Stimulated activated CD4-positive, alpha-beta T cell treated with anti-CD3 and anti-CD28 coated beads, TNF-alpha, amount 100 ng/mL, for 1 hour (primary cell): Measurements from ENCODE around the gene FCRL6.

Experiments used
- DNase-seq, 3 donors: peaks; one replicate each; pipeline ENCODE4 v3.0.0-alpha.2; 2020; ENCODE audit warnings: low read depth in 3 of 3, low spot score in 1 of 3

The FCRL6 gene

DNA sequence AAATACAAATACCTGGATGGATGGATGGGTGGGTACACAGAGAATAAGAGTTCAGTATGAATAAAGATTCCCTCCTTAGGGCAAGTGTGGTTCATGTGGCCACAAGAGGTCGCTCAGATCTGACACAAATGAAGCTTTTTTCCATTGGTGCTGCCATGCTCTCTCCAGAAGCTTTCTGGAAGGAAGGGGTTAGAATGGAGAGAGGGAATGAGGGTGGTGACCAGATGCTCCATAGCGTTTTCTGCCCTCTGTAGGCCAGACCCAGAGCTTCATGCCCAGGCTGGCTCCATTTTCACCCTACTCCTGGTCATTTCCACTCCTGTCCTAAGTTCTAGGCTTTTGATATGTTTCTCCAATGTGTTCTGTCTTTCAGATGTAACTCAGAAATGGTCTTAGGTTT, 3.3 kb upstream of the FCRL6 start:
- DNase-seq, result no peak

DNA sequence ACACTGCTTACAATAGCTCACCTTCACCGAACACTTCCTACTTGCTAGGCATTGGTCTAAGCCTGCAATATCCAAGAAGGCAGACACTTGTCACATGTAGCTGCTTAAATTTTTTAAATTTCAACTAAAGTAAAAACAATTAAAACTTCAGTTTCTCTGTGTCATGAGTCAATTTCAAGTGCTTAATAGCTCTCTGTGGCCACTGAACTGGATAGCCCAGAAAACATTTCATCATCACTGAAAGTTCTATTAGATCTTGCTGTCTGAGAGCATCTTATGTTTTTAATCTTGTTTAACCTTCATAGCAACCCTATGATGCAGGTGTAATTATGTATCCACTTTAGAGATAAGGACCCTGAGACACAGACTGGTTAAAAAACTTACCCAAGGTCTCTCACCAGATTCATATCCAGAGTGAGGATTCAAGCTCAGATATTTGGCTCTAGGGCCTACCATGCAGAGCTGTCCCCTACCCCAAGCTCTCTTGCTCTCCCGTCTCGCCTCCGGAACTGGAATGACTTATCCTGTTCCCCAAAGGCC, 2.6 kb upstream of the FCRL6 start:
- DNase-seq, result no peak

DNA sequence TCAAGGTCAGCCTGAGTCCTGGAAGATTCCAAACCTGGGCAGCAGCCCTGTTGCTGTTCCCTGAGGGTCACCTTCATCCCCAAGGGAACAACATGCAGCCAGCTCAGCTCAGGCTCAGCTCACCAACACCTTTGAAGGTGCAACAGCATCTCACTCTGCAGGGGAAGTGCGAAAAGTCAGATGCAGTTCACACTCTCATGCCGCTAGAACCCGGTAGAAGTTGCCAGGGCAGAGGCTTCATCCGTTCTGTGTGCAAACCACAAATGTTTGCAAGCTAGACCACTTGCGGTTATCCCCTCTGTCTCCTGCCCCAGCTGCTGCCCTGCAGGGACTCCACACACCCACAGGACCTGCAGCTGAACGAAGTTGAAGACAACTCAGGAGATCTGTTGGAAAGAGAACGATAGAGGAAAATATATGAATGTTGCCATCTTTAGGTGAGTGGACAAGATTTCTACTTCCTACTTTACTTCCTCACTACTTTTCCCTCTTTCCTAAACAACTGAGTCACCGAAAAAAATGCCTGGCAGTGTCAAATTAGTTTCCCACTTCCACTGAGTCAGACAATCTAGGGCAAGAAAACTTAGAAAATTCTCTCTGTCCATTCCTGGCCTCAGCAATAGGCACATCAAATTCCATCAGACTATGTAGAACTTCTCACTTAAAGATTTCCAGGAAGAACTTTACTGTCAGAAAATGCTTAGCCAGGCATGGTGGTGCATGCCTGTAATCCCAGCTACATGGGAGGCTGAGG, 1.8 kb upstream of the FCRL6 start:
- no peak for DNase-seq

DNA sequence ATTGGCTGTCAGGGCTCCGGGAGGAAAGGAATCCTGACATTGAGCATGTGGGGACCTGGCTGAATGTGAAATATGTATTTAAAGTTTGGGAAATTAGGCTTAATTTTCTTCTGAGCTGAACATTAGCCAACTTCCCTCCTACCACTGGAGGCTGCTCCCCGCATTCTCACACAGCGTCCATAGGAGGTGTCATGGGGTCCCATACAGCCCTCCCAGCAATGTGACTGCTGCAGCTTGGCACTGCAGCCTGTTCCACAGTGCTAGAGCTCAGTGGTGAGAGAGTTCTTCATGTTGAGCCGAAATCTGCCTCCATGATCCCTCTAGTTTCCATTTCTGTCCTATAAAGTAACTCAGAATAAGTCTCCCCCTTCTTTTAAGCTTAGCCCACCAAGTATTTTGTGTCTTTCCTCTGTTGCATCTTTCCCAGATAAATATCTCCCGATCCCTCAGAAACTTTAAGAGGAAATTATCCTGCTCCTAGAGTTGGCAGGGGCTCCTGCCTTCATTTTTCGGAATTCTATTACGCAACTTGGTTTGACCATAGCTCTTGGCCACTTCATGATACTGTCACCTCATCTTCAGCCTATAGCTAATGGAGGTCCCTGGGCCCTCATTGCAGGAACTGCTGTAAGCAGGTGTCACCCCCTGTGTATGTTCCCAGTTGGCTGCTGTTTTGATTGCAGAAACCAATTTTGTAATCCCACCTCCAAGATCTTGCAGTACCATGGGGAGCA, 2.0 kb downstream of the FCRL6 start:
- DNase-seq, result no peak

DNA sequence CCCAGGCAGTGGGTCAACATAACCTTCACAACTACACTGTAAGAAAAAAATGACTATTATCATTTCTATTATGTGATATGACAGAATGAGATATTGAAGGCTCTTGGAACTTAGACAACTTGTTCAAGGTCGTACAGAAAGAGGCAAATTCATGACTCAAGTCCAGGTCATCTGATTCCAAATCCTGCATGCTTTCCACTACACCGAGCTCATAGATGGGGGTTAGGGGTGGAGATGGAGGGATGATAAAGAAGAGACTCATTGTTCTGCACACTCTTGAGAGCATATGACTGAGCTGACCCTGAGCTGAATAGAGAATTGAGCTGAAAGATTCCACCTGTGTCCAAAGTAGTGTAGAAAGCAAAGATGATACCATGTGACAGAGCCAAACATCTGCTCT, 2.8 kb downstream of the FCRL6 start:
- no peak for DNase-seq

DNA sequence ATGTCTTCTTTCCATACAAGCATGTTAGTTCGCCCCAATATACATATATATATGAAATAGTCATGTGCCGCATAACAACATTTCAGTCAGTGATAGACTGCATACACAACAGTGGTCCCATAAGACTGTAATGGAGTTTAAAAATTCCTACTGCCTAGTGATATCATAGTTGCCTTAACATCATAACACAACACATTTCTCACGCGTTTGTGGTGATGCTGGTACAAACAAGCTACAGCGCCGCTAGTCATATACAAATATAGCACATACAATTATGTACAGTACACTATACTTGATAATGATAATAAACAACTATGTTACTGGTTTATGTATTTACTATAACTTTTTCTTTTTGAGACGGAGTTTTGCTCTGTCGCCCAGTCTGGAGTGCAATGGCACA, 13.8 kb downstream of the FCRL6 start:
- no peak for DNase-seq

DNA sequence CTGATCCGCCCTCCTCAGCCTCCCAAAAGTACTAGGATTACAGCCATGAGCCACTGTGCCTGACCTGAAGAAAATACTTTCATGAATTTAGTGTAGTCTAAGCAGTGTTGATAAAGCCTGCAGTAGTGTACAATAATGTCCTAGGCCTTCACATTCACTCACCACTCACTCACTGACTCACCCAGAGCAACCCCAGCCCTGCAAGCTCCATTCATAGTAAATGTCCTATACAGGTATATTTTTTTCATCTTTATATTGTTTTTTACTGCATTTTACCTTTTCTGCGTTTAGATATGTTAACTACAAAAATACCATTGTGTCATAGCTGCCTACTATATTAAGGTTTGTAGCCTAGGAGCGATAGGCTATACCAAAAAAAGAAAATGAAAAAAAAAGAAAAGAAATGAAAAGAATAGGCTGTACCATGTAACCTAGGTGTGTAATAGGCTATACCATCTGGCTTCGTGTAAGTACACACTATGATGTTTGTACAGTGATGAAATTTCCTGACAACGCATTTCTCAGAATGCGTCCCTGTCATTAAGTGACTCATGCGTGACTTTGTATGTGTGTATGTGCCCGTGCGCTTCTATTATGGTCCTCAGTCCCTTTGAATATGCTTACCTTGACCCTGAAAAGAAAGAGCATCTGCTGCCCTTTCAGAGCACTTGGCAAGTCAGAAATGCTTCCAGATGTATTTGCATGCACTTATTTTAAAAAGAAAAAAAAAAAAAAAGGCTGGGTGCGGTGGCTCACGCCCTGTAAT, 15.3 kb downstream of the FCRL6 start:
- no peak for DNase-seq

DNA sequence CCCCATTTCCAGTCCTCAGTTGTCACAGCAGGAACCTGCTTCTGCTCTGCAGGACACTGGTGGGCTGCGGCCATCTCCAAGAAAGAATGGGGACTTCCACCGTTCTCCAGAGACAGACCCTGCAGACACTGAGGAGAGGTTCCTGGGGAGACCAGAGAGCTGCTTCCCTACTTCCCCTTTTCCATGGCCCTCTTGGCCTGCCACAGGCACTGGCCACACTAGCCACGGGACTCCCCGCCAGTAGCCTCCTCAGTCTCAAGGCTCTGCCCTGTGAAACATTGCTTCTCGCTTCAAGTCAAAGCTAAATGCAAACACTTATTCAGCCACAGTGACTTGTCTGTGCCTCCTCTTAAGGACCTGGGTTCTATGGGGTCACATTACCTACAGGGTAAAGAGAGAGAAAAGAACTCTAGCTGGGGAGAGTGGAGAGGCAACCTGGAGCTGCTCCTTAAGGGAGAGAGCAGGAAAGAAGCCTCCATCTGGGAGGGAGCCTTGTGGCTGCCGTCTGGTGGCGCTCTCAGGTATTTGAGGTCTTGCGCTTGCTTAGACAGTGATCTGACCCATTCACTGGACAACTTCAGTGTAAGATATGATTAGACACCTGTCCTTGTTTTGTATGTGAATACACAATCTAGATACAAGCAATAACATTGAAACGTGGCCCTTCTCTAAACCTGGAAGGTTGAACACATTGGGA, 19.2 kb downstream of the FCRL6 start:
- no peak for DNase-seq

DNA sequence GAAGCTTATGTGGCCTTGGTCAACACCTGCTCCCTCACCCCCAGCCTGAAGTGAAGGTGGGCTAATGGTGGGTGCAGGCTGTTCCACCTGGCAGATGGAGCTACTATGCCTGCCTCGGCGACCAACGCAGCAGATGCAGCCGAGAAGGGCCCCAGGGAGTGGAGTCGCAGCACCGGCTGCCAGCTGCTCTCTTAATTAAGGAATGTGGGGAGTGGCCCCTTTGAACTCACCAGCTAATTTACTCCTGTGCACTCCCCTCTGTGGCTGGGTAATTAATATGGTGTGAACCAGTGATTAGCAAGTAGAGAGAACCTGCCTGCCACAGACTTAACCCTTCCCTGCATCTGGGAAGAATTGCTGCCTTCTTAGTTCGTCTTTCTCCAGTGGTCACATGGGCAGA, 21.2 kb downstream of the FCRL6 start:
- DNase-seq, result no peak

DNA sequence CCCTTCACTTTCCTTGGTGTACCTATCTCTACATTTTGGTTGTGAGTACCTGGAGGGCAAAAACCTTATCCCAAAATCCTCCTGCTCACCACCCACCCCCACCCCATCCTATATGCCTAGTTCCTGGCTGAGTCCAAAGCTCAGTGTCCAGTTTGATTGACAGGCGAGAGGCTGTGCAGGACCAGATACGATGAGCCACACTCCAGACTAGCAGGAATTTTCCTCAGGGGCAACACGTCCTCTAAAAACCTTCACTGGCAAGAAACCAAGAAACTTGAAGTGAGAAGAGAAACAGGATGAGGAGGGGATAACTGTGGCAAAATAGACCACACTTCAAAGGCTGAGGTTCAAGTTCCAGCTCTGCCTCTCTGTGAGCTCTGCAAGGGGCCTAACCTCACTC, 23.4 kb downstream of the FCRL6 start:
- no peak for DNase-seq

DNA sequence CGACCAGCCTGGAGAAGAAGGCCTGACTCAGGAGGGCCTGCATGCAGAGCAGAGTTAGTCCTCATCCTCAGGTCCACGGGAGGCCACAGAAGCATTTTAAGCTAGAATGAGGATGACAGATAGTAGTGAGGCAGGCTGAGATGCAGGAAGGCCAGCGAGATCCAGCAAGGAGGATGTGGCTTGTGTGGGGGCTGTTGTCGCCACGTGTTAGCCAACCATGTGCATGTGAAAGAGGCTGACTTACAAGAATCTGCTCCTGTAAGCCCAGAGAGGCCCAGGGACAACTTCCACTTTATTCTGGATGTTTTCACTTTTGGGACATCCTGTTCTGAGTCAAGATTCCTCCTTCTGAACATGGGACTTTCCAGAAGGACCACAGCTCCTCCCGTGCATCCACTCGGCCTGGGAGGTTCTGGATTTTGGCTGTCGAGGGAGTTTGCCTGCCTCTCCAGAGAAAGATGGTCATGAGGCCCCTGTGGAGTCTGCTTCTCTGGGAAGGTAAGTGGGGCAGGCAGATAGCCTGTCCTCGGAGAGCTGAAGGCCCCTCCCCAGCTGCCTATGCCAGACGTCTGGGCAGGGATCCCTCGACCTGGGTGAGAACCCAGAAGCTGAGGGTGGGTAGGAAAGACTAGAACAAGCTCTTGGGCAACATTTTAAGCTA, 24.4 kb downstream of the FCRL6 start, which contains the start of gene SLAMF8:
TSS of gene SLAMF8 (plus strand) at position 433 of the 661 bp plus-strand sequence. CDS start at position 459, 26 bp downstream.
- DNase-seq, result no peak

DNA sequence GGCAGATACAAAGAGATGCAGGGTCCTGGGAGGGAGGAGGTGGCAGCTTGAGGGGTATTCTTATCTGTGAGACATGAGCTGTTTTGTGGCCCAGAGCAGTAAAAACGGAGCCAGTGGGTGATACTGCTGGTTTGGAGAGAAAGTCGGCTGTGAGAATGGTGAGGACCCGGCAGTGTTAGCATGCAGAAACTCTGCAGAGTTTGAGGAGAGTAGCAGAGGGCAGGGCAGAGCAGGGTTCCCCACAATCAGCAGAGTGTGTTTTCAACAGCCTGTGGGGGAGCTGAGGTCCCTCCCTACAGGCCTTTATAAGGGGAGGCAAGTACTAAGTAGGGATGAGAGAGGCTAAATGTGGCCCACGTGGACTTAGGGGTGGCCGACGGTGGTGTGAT, 24.9 kb downstream of the FCRL6 start:
- no peak for DNase-seq

DNA sequence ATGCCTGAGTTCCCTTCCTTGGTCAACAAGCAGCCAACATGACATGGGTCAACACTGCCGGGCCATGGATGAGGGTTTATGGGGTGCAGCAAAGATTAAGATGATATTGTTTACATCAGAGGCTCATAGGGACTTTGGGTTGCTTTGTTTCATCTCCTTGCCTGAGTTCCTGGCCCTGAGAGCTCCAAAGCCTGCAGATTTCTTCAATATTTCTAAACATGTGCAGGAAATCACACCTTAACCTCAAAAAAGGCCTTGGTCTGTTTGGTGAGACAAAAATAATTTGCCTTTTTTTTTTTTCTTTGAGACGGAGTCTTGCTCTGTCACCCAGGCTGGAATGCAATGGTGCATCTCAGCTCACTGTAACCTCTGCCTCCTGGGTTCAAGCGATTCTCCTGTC, 25.4 kb downstream of the FCRL6 start:
- no peak for DNase-seq

DNA sequence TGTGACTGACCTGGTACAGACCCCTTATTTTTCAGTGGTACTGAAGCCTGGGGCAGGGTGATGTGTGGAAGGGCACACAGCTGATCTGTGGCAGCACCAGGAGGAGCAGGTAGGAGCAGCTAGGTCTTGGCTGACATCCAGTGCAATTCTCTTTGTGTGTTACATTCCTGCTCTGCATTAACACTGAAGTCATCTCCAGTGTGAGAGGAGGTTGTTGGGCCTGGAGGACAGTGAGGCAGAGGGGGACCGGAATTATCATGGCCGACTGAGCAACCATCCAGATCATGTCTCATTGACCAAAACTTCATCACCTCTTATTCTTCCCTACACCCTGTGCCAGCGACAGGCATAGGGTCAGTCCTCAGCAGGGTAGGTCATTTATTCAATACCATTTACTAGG, 26.0 kb downstream of the FCRL6 start:
- no peak for DNase-seq

DNA sequence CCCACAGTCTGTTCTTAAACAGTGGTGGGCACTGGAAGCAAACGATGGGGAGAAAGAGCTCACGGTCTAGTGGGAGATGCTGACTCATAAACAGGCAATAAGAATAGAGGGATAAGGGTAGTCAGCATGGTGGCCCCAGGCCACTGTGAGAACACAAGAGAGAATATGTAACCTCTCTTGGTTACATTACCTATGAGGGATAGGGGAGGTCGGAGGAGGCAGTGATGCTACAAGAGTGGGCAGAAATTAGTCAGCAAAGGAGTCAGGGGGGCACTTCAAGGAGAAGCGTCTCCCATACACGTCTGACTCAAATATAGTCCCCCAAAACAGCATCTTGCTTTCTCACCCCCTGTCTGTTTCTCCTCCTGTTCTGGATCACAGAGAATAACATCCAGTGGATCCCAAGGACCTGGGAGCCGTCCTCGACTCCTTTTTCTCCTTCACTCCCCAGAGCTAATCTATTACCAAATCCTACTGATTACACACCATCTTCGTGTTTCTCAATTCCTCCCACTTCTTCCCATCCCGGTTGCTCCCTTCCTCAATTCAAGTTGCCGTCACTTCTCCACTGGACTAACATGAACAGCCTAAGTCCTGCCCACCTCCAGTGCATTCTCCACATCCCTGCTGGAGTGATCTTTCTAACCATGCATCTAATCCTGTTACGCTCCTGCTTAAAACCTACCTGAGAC, 26.6 kb downstream of the FCRL6 start:
- no peak for DNase-seq

DNA sequence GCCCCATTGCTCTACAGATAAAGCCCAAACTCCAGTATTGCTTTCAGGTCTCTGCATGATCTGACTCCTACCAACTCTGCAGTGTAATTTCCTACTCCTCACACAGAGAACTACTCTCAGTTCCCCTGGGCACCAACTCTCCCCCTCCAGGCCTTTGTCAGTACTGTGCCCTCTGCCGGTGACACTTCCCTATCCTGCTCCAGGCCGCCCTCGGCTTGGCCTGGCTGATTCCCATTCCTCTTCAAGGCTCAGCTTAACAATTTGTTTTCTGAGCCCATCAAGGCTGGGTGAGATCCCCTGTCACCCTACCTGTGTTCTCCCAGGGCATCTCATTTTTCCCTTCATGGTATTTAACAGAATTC, 27.1 kb downstream of the FCRL6 start:
- DNase-seq, result no peak

DNA sequence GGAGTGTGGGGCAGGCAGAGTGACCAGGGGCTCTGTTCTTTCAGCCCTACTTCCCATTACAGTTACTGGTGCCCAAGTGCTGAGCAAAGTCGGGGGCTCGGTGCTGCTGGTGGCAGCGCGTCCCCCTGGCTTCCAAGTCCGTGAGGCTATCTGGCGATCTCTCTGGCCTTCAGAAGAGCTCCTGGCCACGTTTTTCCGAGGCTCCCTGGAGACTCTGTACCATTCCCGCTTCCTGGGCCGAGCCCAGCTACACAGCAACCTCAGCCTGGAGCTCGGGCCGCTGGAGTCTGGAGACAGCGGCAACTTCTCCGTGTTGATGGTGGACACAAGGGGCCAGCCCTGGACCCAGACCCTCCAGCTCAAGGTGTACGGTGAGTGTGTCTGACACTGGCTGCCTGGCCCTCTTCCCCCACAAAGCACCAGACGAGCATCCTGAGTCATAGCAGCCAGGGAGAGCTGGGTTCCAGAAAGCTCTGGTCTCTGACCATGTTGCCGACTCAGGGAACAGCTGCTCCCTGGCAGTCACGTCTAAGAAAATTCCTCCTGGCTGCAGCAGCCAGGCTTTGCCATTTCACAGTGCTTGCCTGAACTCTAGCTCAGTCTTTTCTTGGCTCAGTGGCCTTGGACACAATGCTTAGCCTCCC, 27.8 kb downstream of the FCRL6 start:
- DNase-seq, result no peak

DNA sequence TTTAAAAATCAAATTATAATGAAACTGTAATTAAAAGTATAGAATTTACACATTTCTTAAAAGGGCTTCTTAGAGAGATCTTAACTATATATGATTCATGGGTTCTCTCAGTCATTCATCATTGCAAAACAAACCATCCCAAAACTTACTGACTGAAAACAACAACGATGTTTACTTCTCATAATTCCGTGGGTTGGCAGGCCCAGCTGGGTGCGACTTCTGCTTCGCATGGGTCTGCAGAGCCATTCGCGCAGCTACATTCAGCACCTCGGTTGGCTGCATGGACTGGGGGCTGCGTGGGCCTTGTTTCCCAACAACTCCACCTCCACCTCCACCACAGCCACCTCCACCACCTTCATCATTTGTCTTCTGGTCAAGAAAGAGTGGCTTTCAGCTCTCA, 28.6 kb downstream of the FCRL6 start:
- DNase-seq, result no peak

DNA sequence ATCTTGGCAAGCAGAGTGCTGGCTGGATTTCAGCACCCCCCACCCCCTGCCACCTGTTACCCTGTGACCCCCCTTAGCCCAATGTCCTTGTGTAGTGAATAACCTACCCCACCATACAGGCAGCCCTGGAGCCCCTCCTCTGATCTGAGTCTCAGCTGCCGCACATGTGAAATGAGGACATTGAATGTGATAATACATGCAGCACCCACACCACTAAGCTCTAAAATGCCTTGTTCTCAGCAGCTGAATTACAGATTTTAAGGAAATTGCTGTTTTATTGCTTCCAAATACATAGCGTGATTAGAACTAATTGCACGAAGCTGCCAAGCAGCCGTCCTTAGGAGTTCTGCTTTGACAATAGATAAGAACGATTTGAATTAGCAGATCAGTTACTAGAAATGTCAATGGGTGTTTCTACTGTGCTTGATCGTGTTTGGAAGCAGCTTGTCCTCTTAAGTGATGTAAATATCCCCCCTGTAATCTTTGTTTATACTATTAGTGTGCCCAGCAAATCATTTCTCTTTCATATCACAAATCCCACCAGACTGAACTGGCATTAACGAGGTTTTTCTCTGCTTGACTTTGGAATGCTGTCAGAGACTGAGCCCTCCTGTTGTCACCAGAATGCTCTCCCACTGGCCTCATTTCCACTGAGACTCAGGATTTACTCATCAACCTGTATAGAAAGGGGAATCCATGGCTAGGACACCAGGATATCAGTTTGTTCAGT, 29.4 kb downstream of the FCRL6 start:
- no peak for DNase-seq
